H1 (cell line): ENCODE measurements around the gene COL4A1. TPM values are rescaled to one million over a fixed set of nuclear protein-coding genes. Genes with fewer than 3 reads are reported as not detected.

Experiments used
- CTCF ChIA-PET: fragments of 300-600 bp; sonication (Branson Sonifier 250); formaldehyde crosslinking; loops from one replicate; lab custom pipeline; 2021; ENCODE audit not compliant: partially characterized antibody; lab: Charles Lee
- POLR2A ChIA-PET: fragments of 300-600 bp; sonication (Branson Sonifier 250); formaldehyde crosslinking; loops from one replicate; lab custom pipeline; 2021; ENCODE audit warnings: inconsistent platforms; ENCODE audit not compliant: partially characterized antibody; lab: Charles Lee
- DNase-seq, 2 experiments: peaks; one replicate each; pipeline versions ENCODE4 v3.0.0 to v3.0.0-alpha.2; 2010 to 2022; ENCODE audit warnings: low spot score in 2 of 2, low read depth in 1 of 2, mixed read lengths in 1 of 2
- FAIRE-seq: peaks from 2 replicates; lab custom pipeline; 2011; peaks lifted over from hg19 to GRCh38; lab: Jason Lieb, UNC
- H2AFZ ChIP-seq: 2 replicates; pipeline ENCODE4 v1.8.1; 2012; ENCODE audit warnings: low read length, inconsistent platforms
- H2AK5ac ChIP-seq: 2 replicates; pipeline ENCODE4 v1.6.1; 2013; ENCODE audit warnings: low read depth, low read length
- H2BK120ac ChIP-seq: replicated peaks from 2 replicates; pipeline ENCODE3; 2013; ENCODE audit warnings: low read depth, low read length, inconsistent platforms
- H2BK12ac ChIP-seq: 2 replicates; pipeline ENCODE4 v1.6.1; 2013; ENCODE audit warnings: low read depth, low read length
- H2BK15ac ChIP-seq: 2 replicates; pipeline ENCODE4 v1.6.1; 2013; ENCODE audit warnings: low read length
- H2BK20ac ChIP-seq: 2 replicates; pipeline ENCODE4 v1.6.1; 2013; ENCODE audit warnings: low read length
- H2BK5ac ChIP-seq: 2 replicates; pipeline ENCODE4 v1.6.1; 2013; ENCODE audit warnings: low read depth, low read length
- H3K14ac ChIP-seq: 2 replicates; pipeline ENCODE4 v1.6.1; 2013; ENCODE audit warnings: inconsistent platforms; ENCODE audit not compliant: insufficient read length
- H3K18ac ChIP-seq: 2 replicates; pipeline ENCODE4 v1.6.1; 2013; ENCODE audit warnings: low read length; ENCODE audit errors: extremely low read depth
- H3K23ac ChIP-seq: 2 replicates; pipeline ENCODE4 v1.6.1; 2013; ENCODE audit warnings: inconsistent platforms; ENCODE audit not compliant: insufficient read length
- H3K23me2 ChIP-seq: 2 replicates; pipeline ENCODE4 v1.6.1; 2013; ENCODE audit warnings: low read depth, low read length
- H3K27ac ChIP-seq: 2 replicates; pipeline ENCODE4 v1.6.1; 2011; ENCODE audit warnings: low read depth, low read length, inconsistent platforms
- H3K27me3 ChIP-seq, 4 experiments: replicated peaks in 1 of 4; 1 replicate in 1 of 4; 2 replicates in 3 of 4; pipeline versions ENCODE4 v1.6.1 to v1.8.1; 2011 to 2013; ENCODE audit warnings: low read length in 3 of 4, mild to moderate bottlenecking in 3 of 4, inconsistent platforms in 2 of 4, mixed read lengths in 2 of 4, moderate library complexity in 1 of 4; ENCODE audit not compliant: control insufficient read depth in 3 of 4, insufficient read depth in 3 of 4; ENCODE audit errors: extremely low read depth in 1 of 4
- H3K36me3 ChIP-seq, 4 experiments: 2 replicates each; pipeline versions ENCODE4 v1.6.1 to v1.8.1; 2011 to 2013; ENCODE audit warnings: mild to moderate bottlenecking in 4 of 4, low read length in 3 of 4, moderate library complexity in 2 of 4, control low read depth in 1 of 4, inconsistent platforms in 1 of 4; ENCODE audit not compliant: insufficient read depth in 4 of 4, control insufficient read depth in 2 of 4
- H3K4ac ChIP-seq: replicated peaks from 2 replicates; pipeline ENCODE3; 2013; ENCODE audit warnings: low read length, low read depth, mixed read lengths, inconsistent platforms; ENCODE audit not compliant: insufficient read length
- H3K4me1 ChIP-seq, 4 experiments: replicated peaks in 1 of 4; 1 replicate in 1 of 4; 2 replicates in 3 of 4; pipeline versions ENCODE4 v1.6.1 to v1.8.1; 2011 to 2013; ENCODE audit warnings: low read length in 3 of 4, inconsistent platforms in 2 of 4, mixed read lengths in 1 of 4; ENCODE audit not compliant: insufficient read depth in 4 of 4, control insufficient read depth in 3 of 4
- H3K4me2 ChIP-seq, 2 experiments: 2 replicates each; pipeline versions ENCODE4 v1.6.1 to v1.8.1; 2011 to 2013; ENCODE audit warnings: low read depth in 2 of 2, low read length in 2 of 2, control low read depth in 1 of 2, inconsistent platforms in 1 of 2, mild to moderate bottlenecking in 1 of 2; ENCODE audit not compliant: insufficient read depth in 1 of 2
- H3K4me3 ChIP-seq, 4 experiments: fragments of 200-600, 300-600 bp in 1 of 4; sonication (generic), shearing (Covaris generic), sonication (Bioruptor Twin) in 1 of 4; 2 replicates each; pipeline versions ENCODE4 v1.5.1 to v1.8.1; 2011 to 2016; ENCODE audit warnings: low read length in 4 of 4, low read depth in 3 of 4, control low read depth in 2 of 4, inconsistent platforms in 2 of 4, mild to moderate bottlenecking in 2 of 4, mixed read lengths in 1 of 4, moderate library complexity in 1 of 4; ENCODE audit not compliant: insufficient read depth in 2 of 4; ENCODE audit errors: extremely low read depth in 1 of 4
- H3K56ac ChIP-seq: replicated peaks from 2 replicates; pipeline ENCODE3; 2013; ENCODE audit warnings: low read depth, mild to moderate bottlenecking, mixed read lengths, low read length, inconsistent platforms; ENCODE audit not compliant: insufficient read length
- H3K79me1 ChIP-seq: 2 replicates; pipeline ENCODE4 v1.6.1; 2013; ENCODE audit warnings: low read depth, low read length, control low read depth
- H3K79me2 ChIP-seq, 2 experiments: 2 replicates each; pipeline versions ENCODE4 v1.6.1 to v1.8.1; 2012 to 2013; ENCODE audit warnings: low read length in 2 of 2, mild to moderate bottlenecking in 2 of 2, inconsistent platforms in 1 of 2; ENCODE audit not compliant: insufficient read depth in 2 of 2, control insufficient read depth in 1 of 2
- H3K9ac ChIP-seq, 4 experiments: replicated peaks in 1 of 4; 1 replicate in 1 of 4; 2 replicates in 3 of 4; pipeline versions ENCODE4 v1.6.1 to v1.8.1; 2011 to 2013; ENCODE audit warnings: low read depth in 3 of 4, low read length in 3 of 4, control low read depth in 2 of 4, mild to moderate bottlenecking in 2 of 4, moderate library complexity in 2 of 4, inconsistent platforms in 1 of 4; ENCODE audit errors: extremely low read depth in 1 of 4
- H3K9me3 ChIP-seq, 2 experiments: 2 replicates each; pipeline versions ENCODE4 v1.6.1 to v1.8.1; 2012 to 2013; ENCODE audit warnings: mild to moderate bottlenecking in 2 of 2, moderate library complexity in 2 of 2, control low read depth in 1 of 2, inconsistent platforms in 1 of 2, low read depth in 1 of 2, low read length in 1 of 2, mixed read lengths in 1 of 2; ENCODE audit not compliant: insufficient read depth in 2 of 2
- H4K20me1 ChIP-seq, 2 experiments: replicated peaks in 1 of 2; 2 replicates each; pipeline versions ENCODE3 to v1.8.1; 2011 to 2013; ENCODE audit warnings: inconsistent platforms in 2 of 2, low read length in 2 of 2, mild to moderate bottlenecking in 1 of 2; ENCODE audit not compliant: insufficient read depth in 2 of 2, control insufficient read depth in 1 of 2
- H4K5ac ChIP-seq: 2 replicates; pipeline ENCODE4 v1.6.1; 2013; ENCODE audit warnings: low read length, low read depth, mixed read lengths, inconsistent platforms; ENCODE audit not compliant: insufficient read length
- H4K8ac ChIP-seq: 2 replicates; pipeline ENCODE4 v1.8.0; 2013; ENCODE audit warnings: mild to moderate bottlenecking, moderate library complexity, low read length, inconsistent platforms; ENCODE audit not compliant: insufficient read depth; ENCODE audit errors: extremely low read depth
- H4K91ac ChIP-seq: replicated peaks from 2 replicates; pipeline ENCODE3; 2013; ENCODE audit warnings: low read length, mixed read lengths, inconsistent platforms; ENCODE audit not compliant: insufficient read length
- CBX8 ChIP-seq: fragments of 300-800, 300-1000 bp; sonication (generic); IDR thresholded peaks from 2 replicates; pipeline ENCODE4 v1.7.1; 2016; ENCODE audit warnings: low read depth, low read length, borderline replicate concordance
- EP300 ChIP-seq, 2 experiments: IDR thresholded peaks; 1 replicate in 1 of 2; 2 replicates in 1 of 2; pipeline ENCODE4 v1.6.1; 2011 to 2012; ENCODE audit warnings: low read depth in 2 of 2, low read length in 2 of 2, mild to moderate bottlenecking in 2 of 2, borderline replicate concordance in 1 of 2, inconsistent platforms in 1 of 2, moderate library complexity in 1 of 2
- HDAC6 ChIP-seq: IDR thresholded peaks from one replicate; pipeline ENCODE4 v1.7.1; 2012; ENCODE audit warnings: low read depth, mild to moderate bottlenecking, inconsistent platforms, low read length, moderate library complexity
- KDM4A ChIP-seq: IDR thresholded peaks from one replicate; pipeline ENCODE4 v1.7.1; 2012; ENCODE audit warnings: low read depth, mild to moderate bottlenecking, moderate library complexity, low read length, inconsistent platforms; ENCODE audit not compliant: severe bottlenecking
- PHF8 ChIP-seq: fragments of 200-600 bp; sonication (generic); conservative IDR thresholded peaks from 2 replicates; pipeline ENCODE4 v1.7.1; 2012; ENCODE audit warnings: low read depth, mild to moderate bottlenecking, inconsistent platforms, low read length, moderate library complexity
- POLR2AphosphoS5 ChIP-seq: IDR thresholded peaks from 2 replicates; pipeline ENCODE4 v1.6.1; 2011; ENCODE audit warnings: low read depth, low read length
- POU5F1 ChIP-seq: IDR thresholded peaks from 2 replicates; pipeline ENCODE4 v1.6.1; 2011; ENCODE audit warnings: low read depth, mild to moderate bottlenecking, low read length, moderate library complexity
- RXRA ChIP-seq: IDR thresholded peaks from 2 replicates; pipeline ENCODE4 v1.6.1; 2011; ENCODE audit warnings: low read depth, mild to moderate bottlenecking, low read length, moderate library complexity; ENCODE audit not compliant: insufficient read depth
- SP2 ChIP-seq: IDR thresholded peaks from 2 replicates; pipeline ENCODE4 v1.6.1; 2012; ENCODE audit warnings: mild to moderate bottlenecking, low read length, inconsistent platforms
- SP4 ChIP-seq: IDR thresholded peaks from 2 replicates; pipeline ENCODE4 v1.6.1; 2012; ENCODE audit warnings: low read length, inconsistent platforms
- WGBS, 2 experiments: shearing (Covaris generic) in 1 of 2; methylation state at CpG; one replicate each; pipeline versions ENCODE4 v1.1.6 to v1.1.7; 2013 to 2015; ENCODE audit warnings: low lambda C conversion rate in 2 of 2, mixed read lengths in 2 of 2, inconsistent platforms in 1 of 2, low coverage in 1 of 2, missing lambda C conversion rate in 1 of 2; ENCODE audit not compliant: insufficient replicate concordance in 2 of 2, insufficient coverage in 1 of 2, insufficient read length in 1 of 2; ENCODE audit errors: extremely low coverage in 1 of 2, missing lambda C conversion rate in 1 of 2; 5-methylcytosine and 5-hydroxymethylcytosine counted together
- polyA plus RNA-seq, 7 experiments: library from polyadenylated mRNA; depleted of rRNA in 3 of 7; stranded (reverse) in 5 of 7; unstranded in 2 of 7; fragments of >200 nt in 5 of 7; fragments of 200-250 nt in 2 of 7; gene quantifications; 1 replicate in 5 of 7; 2 replicates in 1 of 7; 4 replicates in 1 of 7; pipeline versions ENCODE4 v1.2.1 to v1.2.3, GENCODE V29; 2011 to 2013; ENCODE audit warnings: missing spikeins in 2 of 7, mixed read lengths in 2 of 7
- total RNA-seq: library from RNA; stranded (reverse); fragmentation: NEBNext Ultra II Directional; extraction: Animal tissue kit (Norgen Biotek cat#: 25700); gene quantifications from 2 replicates; pipeline ENCODE4 v1.2.1, GENCODE V29; 2021

Gene COL4A1
- total and polyA plus RNA-seq, 2 of the 8 experiments (the other 6 are each of a cell fraction or from before 2014, with no cell fraction given): 30.7 to 82.0 TPM

GRCh38 chr13:110211046-110211445 is 95.9 kb downstream of the COL4A1 start:
- no peak overlapping the region for H3K4me3 ChIP-seq
- no peak for DNase-seq
- no peak for FAIRE-seq
- H2BK12ac ChIP-seq: no peak overlapping the region
- no peak overlapping the region for H3K18ac ChIP-seq
- no peaks in the 10 kb centered on the region for H3K9me3 ChIP-seq
- no peak overlapping the region for H3K9ac ChIP-seq
- no peaks in the 10 kb centered on the region for H3K27me3 ChIP-seq
- no peak overlapping the region for H3K4me2 ChIP-seq
- no peak overlapping the region for H3K56ac ChIP-seq
- no peak overlapping the region for H3K14ac ChIP-seq
- no peak overlapping the region for H3K27ac ChIP-seq
- H4K8ac ChIP-seq: no peak overlapping the region
- H3K4me1 ChIP-seq: peaks cover 0 to 2% (median 0%) of the 10 kb centered on the region in 4 experiments; a peak in 1 of 7 replicates
- no peak overlapping the region for H4K91ac ChIP-seq
- ChIA-PET CTCF (no interaction called here), POLR2A (no interaction called here)
- H3K79me1 ChIP-seq: 0 out of 2 replicates have a peak, but pooled peaks cover 2% of the 10 kb centered on the region
- H2BK120ac ChIP-seq: no peak overlapping the region
- H3K4ac ChIP-seq: no peak overlapping the region
- peaks cover 0 to 10% (median 4%) of the 10 kb centered on the region in 4 experiments; a peak in 5 of 8 replicates for H3K36me3 ChIP-seq
- 94% methylated on average over 10 of the region's 10 CpGs; no CpG with 5 or more reads in 1 of the 2 experiments for WGBS, 2 experiments
- no peak overlapping the region for H2BK20ac ChIP-seq
- no peak overlapping the region for H2BK15ac ChIP-seq
- H2BK5ac ChIP-seq: no peak overlapping the region
- TF ChIP-seq SP2: no peak
- TF ChIP-seq SP4: no peak
- no peak for TF ChIP-seq POLR2AphosphoS5
- TF ChIP-seq POU5F1: no peak
- no peak for TF ChIP-seq PHF8
- TF ChIP-seq KDM4A: no peak
- TF ChIP-seq HDAC6: no peak
- no peak for TF ChIP-seq CBX8
- no peak for TF ChIP-seq EP300 (IDR thresholded peaks at IDR 0.05; ENCODE audit: borderline replicate concordance in 1 of 2, low read depth in 2 of 2, low read length in 2 of 2)
- no peak for TF ChIP-seq RXRA
- no peaks in the 10 kb centered on the region for H3K23me2 ChIP-seq
- H3K23ac ChIP-seq: no peak overlapping the region
- H2AFZ ChIP-seq: no peak overlapping the region
- H2AK5ac ChIP-seq: no peak overlapping the region
- peaks cover 0 to 2% of the 10 kb centered on the region in 2 experiments for H4K20me1 ChIP-seq
- no peaks in the 10 kb centered on the region for H3K79me2 ChIP-seq
- H4K5ac ChIP-seq: no peak overlapping the region
